ENCODE results near the gene KLHL22. TPM values are rescaled to one million over a fixed set of nuclear protein-coding genes. Genes with fewer than 3 reads are reported as not detected.

The KLHL22 gene
- total and polyA plus RNA-seq, 2 donors (not counting 3 experiments of a cell fraction or from before 2014, with no cell fraction given) = 24.2 to 33.6 TPM

- DNase-seq (ENCODE audit: low read depth, low spot score) (no peak), FAIRE-seq (no peak)
- dilution Hi-C loops (cut with MboI; ENCODE audit: extremely low pct_ligation_motif_present, low sequenced_read_pairs) (no loop called here), intact Hi-C loops (cut with micrococcal nuclease) (no loop called here)
- no peak for TF ChIP-seq POLR2A (IDR thresholded peaks at IDR 0.05; ENCODE audit: low read depth, low read length)
- TF ChIP-seq MYC (IDR thresholded peaks at IDR 0.05; ENCODE audit: low read depth, low read length) = no peak
- no peak for TF ChIP-seq JUN (IDR thresholded peaks at IDR 0.05; ENCODE audit: borderline replicate concordance, insufficient read depth, insufficient read length, low read depth)
- no peak for TF ChIP-seq FOS (IDR thresholded peaks at IDR 0.05; ENCODE audit: borderline replicate concordance, insufficient read depth, low read length)
- TF ChIP-seq MAX (IDR thresholded peaks at IDR 0.05; ENCODE audit: insufficient read depth, insufficient read length) = no peak
- TF ChIP-seq EZH2 (IDR thresholded peaks at IDR 0.05; ENCODE audit: borderline replicate concordance, low read depth, low read length, severe bottlenecking) = no peak
- no peak for TF ChIP-seq GATA2 (IDR thresholded peaks at IDR 0.05; ENCODE audit: insufficient read depth, insufficient read length, low read depth, low read length)
- no peak for TF ChIP-seq POLR2AphosphoS5 (IDR thresholded peaks at IDR 0.05; ENCODE audit: insufficient read depth, low read depth, low read length)
- TF ChIP-seq CTCF (IDR thresholded peaks at IDR 0.05; ENCODE audit: extremely low read depth in 1 of 2, insufficient read depth in 1 of 2, low read depth in 1 of 2, low read length in 2 of 2) = no peak
- Histone ChIP-seq H3K9ac (replicated peaks; ENCODE audit: extremely low read depth, insufficient read depth, low read length) (no peak overlapping the region), H3K27me3 (ENCODE audit: control insufficient read depth in 2 of 2, insufficient read depth in 2 of 2, low read length in 2 of 2) (no peaks in the 10 kb centered on the region), H3K27ac (ENCODE audit: insufficient read depth, low read depth, low read length) (no peak overlapping the region), H3K4me3 (replicated peaks in 1 of 3; ENCODE audit: insufficient read depth in 1 of 3, low read depth in 1 of 3, low read length in 3 of 3) (no peak overlapping the region), H3K9me3 (replicated peaks; ENCODE audit: control insufficient read depth, insufficient read depth, low read length) (no peaks in the 10 kb centered on the region), H3K36me3 (ENCODE audit: control insufficient read depth in 2 of 2, extremely low read depth in 1 of 2, insufficient read depth in 2 of 2, low read length in 2 of 2) (peaks cover 0 to 7% of the 10 kb centered on the region in 2 experiments), H3K9me1 (replicated peaks; ENCODE audit: control insufficient read depth, extremely low read depth, insufficient read depth, low read length) (no peaks in the 10 kb centered on the region), H3K4me1 (ENCODE audit: control insufficient read depth, extremely low read depth, insufficient read depth, low read length) (no peaks in the 10 kb centered on the region), H2AFZ (ENCODE audit: low read depth, low read length) (no peak overlapping the region), H3K4me2 (ENCODE audit: insufficient read depth, low read length) (no peak overlapping the region), H4K20me1 (replicated peaks; ENCODE audit: control insufficient read depth, extremely low read depth, insufficient read depth, low read length) (no peaks in the 10 kb centered on the region), H3K79me2 (ENCODE audit: control insufficient read depth, insufficient read depth, low read length) (no peaks in the 10 kb centered on the region)
- ChIA-PET CTCF (interaction anchor here (0.6 to 3.2 kb wide), 3 partner anchors 32 to 108 kb away, joined by 3 to 16 read pairs (median 5); partner anchors contain the start of gene KLHL22), POLR2A (no interaction called here)
- no TSS peak for BruUV-seq (replicated peaks)
Observed at GRCh38 chr22:20463324-20464095, 32.1 kb downstream of the KLHL22 start.

Data from endothelial cell of umbilical vein (primary cell).